LHCN-M2 (cell line): ENCODE results near the gene P2RX3. TPM values are rescaled to one million over a fixed set of nuclear protein-coding genes. Genes with fewer than 3 reads are reported as not detected.
"Not testable (repeated sequence)": the region's sequence is repeated elsewhere in the genome, so short reads cannot be mapped to it uniquely, and the experiment has no call there.

Experiments
- DNase-seq: peaks from one replicate; pipeline ENCODE4 v3.0.0-alpha.2; 2012; ENCODE audit warnings: low read depth
- total RNA-seq: library from RNA; depleted of rRNA; stranded (reverse); fragments of >200 nt; gene quantifications from 2 replicates; pipeline ENCODE4 v1.2.3, GENCODE V29; 2014

P2RX3 gene
- total RNA-seq, 1 experiment from 2014 or later = not detected

DNA sequence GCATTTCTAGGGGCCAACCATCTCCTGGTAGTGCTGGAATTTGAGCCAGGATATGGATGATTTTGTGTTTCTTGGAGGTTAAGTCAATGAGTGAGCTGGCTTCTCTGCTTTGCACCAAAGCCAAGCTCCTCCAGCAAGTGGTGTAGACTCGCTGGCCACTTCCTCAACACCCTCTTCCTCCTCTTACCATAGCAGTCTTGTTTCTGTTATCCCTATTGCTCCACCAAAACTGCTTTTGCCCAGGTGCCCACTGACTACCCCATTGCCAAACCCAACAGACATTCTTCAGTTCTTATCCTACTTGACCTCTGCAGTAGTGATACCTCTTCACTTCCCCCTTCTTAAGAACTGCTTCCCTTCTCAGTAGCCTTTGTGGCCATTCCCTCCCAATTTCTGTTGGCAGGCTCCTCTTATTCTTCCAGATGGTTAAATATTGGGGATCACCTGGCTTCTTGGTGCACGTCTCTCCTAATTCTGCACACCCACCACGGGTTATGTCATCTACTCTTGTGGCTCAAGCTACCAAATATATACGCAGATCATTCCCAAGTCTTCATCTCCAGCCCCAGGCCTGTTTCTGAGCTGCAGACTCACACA, 59.3 kb downstream of the P2RX3 start:
- DNase-seq = no peak

DNA sequence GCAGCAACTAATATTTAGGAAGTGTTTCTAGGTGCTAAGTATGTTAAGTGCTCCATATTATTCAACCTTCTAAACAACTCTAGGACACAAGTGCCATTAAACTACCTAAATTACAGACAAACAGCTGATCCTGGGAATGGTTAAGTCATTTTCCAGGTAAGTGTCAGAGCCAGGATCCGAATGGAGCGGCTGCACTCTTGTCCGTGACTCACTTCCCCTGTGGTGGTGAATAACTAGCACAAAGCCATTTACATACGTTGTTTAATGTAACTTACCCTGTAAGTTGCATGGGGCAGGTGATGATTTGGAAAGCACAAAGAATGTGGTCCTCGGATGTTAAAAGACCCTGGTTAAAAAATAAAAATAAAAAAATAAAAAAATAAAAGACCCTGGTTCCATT, 61.1 kb downstream of the P2RX3 start:
- no peak for DNase-seq

DNA sequence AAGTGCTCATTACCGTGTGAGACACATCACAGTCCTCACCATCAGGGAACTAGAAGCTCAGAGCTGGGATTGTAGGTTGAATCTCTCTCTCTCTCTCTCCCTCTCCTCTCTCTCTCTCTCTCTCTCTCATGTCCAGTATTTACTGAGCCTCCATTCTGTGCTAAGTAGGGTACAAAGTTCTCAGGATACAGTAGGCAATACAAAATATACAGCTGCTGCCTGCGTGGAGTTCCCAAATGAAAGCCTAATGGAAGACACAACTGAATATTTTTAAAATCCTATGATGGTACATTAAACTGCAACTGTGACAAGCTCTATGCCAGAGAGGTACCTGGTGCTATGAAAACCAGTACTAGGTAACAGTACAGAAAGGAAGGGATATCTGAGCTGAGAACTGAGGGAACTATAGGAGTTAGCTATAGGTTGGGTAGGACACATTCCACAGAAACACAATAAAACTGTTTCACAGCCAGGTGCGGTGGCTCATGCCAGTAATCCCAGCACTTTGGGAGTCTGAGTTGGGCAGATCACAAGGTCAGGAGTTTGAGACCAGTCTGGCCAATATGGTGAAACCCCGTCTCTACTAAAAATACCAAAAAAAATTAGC, 61.9 kb downstream of the P2RX3 start:
- DNase-seq = no peak

DNA sequence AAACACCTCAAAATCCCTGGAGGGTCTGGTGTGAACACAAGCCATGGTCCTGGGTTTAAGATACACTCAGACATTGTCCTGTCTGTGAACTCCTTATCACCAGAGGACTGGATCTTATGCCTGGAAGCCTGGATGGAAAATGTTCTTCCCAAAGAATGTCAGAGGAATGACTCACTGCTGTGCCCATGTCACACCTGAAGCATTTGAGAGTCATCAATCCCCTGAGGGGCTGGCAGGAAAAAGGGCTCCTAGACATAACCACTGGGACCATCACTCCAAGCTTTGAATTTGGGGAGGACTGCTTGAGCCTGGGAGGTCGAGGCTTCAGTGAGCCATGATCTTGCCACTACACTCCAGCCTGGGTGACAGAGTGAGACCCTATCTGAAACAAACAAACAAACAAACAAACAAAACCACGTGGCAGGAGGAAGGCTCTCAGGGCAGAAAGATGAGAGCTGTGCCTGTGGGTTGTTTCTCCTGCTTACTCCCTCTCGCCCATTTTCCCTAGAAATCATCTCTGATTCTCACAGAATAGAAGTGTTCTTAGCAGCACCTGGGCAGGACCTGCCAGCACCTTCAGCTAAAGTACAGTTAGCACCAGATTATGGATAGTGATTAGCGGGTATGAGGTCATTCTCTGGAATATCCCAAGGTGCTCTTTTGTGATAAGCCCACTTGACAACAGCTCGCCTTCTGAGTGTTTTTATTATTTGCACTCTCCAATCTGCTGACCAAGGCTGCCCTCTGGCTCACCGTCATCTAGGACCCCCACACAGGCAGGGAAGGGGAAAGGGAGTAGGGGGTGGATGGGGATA, 64.2 kb downstream of the P2RX3 start:
- DNase-seq = no peak

DNA sequence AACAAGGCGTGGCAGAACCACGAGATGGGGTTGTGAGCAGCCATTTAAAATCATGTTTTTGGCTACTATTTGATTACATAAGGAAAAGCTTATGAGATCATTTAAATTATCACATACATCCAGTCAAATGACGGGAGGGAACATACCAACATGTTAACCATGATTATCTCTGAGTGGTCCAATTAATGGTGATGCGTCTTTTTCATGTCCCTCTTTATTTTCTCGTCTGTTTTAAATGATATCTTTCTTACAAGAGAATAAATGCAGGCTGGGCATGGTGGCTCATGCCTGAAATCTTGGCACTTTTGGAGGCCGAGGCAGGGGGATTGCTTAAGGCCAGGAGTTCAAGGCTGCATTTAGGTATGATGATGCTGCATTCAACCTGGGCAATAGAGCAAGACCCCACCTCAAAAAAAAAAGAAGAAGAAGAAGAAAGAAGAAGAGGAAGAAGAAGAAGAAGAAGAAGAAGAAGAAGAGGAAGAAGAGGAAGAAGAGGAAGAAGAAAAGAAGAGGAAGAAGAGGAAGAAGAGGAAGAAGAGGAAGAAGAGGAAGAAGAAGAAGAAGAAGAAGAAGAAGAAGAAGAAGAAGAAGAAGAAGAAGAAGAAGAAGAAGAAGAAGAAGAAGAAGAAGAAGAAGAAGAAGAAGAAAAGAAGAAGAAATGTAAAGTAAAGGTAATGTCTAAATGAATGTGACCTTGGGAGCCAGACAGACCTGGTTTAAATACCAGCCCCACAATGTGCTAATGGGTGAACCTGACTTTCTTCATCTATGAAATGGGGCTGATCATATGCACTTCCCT, 65.0 kb downstream of the P2RX3 start:
- not testable (repeated sequence) for DNase-seq

DNA sequence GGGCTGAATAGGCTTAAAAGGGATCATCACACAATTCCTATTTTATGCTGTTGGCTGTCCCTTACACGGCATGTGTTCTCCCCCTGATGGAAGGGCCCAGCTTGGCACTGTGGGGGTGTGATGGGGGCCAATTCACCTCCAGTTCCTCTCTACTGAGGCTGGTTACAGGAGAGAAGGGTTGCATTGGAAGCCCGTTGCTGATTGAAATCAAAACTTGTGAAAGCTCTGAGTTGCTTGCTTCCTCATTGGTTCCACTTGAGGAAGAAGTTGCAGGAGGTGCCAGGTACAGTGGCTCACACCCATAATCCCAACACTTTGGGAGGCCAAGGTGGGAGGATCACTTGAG, 65.6 kb downstream of the P2RX3 start:
- no peak for DNase-seq

DNA sequence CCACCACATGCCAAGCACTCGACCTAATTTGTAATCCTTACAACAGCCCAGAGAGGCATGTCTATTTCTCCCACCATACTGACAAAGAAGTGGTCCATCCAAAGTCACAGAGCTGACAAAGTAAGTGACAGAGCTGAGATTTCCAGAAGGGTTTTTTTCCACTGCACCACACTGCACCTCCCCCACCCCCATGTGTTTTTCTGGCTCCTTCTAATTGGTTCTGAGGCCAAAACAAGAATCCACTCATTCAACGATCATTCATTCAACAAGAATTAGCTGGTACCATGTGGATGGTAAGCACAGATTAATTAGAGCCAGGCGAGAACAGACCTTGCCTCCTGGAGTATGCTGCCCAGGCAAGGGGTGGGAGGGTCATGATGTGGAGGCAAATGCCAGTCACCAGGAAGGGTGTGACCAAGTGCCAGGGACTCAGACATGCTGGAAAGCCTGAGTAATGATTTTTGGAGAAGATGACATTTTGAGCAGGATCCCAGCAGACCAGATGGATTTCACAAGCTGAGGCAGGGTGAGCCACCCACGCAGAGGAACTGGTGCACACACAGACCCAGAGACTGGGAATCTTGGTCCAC, 67.2 kb downstream of the P2RX3 start:
- no peak for DNase-seq

DNA sequence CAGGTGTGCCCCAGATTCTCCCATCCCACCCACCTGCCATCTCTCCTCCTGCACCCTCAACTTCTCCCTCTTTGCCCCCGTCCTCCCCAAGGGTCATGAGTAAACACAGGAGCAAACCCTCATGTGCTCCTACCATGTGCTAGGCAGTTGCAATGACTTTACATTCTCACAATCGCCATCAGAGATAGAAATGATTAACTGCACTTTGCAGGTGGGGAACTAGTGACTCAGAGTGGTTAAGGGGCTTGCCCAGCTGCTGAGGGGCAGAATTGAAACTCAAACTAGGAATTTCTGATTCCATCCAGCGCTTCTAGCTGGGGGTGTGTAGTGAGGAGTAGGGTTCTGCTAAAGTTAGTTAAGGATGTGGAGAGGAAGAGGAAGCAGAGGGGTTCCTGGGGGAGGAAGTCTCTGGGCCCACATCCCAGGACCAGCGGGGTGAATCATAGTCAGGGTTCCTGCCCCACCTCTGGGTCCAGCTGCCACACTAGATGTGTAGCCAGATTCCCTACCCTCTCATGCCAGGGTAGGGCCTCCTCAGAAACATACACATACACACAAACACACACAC, 68.3 kb downstream of the P2RX3 start:
- peak; percentile 41 for DNase-seq

DNA sequence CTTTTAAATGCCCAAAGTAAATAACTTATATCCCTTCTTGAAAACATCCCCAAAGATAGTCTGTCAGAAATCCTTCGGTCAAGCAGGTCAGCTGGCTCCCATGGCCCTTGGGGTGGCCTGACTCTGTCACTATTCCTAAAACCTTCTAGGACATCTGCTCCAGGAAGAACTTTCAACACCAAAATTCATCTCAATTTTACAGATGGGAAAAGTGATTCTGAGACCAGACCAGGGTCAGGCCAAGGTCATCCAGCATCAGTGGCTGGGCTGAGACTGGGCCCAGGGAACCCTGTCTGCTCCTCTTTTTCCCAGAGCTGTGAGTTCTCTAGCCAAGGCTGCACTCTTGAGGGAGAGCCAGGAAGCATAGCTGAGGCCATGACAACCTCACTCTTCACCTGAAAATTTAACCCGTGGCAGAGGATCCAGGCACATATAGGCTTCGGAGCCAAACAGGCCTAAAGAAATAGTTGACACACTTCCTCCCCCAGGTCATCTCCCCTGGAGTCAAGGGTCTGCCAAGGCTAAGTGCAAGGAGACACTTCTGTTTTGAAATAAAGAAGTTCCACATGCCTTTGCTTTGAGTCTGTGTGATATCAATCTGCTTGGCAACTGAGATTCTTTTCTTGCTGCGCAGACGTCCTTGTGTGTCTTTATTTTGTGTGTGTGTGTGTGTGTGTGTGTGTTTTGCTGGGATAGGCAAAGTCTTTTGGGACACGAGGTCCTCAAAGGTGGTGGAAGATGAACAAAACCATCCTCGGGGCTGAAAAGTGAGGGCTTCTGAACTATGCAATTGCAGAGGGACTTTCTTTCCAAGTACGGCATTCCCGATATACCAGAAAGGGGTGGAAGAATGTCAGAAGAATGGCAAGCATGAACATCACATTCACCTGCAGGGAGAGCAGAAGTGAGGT, 69.1 kb downstream of the P2RX3 start:
- no peak for DNase-seq

DNA sequence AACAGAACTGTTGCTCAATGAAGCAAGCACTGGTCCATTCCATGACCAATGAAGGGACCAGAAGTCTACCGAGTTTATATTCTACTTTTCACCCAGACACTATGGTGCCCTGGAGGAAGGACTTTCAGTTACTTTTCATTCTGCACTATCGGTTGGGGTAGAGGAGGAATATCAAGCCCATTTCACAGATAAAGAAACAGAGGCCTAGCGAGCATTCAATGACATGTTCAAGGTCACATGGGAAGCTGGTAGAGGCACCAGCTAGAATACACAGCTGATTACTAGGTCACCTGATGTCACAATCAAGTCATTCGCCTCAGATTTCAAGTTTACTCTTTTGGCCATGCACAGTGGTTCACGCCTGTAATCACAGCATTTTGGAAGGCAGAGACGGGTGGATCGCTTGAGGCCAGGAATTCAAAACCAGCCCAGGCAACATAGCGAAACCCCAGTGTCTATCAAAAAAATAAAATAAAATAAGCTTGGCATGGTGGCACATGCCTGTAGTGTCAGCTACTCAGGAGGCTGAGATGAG, 69.9 kb downstream of the P2RX3 start:
- no peak for DNase-seq

DNA sequence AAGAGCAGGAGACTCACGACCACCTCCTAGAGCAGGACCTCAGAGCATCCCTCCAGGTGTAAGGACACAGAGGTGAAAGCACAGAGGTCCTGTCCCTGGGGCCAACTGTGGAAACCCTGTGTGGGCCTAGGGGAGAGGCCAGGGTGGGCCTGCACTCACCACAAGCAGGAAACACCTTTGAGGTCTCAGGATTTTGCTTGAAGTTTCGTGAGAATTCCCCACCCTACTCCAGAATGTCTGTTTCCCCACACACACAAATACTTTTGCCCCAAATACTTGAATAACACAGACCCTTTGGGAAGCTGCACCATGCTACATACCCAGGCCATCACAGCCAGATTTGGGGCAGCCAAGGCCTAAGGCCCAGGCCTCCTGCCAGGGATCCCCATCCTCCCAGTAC, 70.6 kb downstream of the P2RX3 start:
- DNase-seq = no peak

DNA sequence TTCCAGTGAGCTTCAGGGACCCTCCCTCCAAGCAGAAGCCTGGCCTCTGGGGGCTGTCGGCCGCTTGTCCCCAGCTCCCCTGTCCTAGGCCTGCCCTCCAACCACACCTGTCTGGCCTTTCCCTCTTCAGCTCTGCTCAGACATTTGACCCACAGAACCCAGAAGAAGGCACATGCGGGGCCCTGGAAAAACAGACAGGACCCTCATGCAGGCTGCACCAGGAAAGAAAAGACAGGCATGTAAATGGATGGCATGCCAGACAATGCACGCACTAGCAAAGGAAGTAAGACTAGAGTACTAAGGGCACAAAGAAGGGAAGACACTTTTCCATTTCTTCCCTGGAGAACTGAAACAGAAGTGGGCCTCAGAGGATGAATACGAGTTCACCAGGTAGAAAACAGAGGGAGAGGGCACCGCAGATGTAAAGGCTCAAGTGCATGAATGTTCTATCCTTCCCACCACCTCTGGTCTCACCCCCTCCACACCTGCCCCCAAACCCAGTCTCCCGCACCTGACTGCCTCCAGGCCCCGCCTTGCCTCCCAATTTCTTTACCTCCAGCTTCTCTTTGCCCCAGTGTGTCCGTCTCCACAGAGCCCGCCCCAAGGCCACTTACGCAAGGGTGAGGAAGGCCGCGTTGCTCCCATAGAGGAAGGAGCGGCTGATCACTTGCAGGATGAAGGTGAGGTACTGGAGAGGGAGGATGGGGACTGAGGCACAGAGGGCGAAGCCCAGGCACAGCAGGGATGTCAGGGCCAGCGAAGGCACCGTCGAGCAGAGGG, 71.4 kb downstream of the P2RX3 start:
- no peak for DNase-seq

DNA sequence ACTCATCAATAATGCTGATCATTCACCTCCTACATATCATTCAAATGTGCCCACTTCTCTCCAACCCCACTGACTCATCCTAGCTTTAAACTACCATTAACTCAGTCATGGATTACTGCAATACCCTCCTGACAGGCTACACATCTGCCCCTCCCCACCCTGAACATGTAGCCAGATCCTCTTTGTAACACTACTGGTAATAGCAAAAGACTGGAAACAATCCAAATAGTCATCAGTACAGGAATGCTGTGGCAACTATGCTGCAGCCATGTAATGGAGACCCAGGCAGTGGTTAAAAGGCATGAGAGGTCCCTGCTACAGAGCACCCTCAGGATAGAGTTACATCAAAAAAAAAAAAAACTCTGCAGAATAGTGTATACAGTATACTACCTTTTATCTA, 72.1 kb downstream of the P2RX3 start:
- peak; percentile 78 for DNase-seq

DNA sequence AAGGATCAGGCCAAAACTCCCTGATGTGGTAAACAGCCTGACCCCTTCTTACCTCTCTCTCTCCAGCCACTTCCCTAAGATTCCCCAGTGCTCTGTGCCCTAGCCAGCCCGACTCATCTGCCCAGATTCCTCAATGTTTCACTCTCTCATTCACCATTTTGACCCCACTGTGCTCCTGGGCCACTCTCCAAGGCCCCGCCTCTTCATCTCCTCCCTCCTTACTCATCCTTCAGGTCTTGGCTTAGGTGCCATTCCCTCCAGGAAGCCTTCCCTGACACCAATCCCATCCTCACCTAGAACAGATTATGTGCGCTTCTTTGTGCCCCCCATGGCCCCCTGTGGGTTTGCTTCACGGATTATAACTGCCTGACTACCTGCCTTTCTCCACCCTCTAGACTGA, 75.5 kb downstream of the P2RX3 start:
- no peak for DNase-seq

DNA sequence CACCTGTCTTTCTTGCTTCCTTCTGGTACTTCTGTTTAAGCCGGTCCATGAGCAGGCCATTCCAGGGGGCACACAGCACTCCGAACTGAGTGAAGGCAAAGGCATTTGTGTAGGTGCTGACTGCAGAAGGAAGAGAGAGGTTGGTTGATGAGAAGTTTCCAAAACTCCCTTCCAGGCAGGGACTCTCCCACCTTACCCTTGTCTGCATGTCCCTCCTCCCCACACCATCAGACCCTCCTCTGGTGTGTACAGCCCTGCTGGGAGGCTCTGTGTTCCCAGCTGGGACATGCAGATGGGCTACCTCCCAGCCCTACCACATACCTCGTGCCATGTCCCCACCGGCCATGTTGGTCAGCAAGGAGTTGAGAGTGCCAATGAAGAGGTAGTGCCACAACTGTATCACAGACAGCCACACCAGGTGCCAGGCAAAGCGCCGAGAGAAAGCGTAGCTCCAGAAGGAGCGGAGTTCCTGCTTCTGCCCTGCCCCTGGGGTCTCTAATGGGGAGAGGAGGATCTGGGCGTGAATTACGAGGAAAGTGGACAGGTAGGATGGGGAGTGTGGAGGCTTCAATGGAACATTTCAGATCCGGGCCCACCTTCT, 76.6 kb downstream of the P2RX3 start:
- DNase-seq = no peak

DNA sequence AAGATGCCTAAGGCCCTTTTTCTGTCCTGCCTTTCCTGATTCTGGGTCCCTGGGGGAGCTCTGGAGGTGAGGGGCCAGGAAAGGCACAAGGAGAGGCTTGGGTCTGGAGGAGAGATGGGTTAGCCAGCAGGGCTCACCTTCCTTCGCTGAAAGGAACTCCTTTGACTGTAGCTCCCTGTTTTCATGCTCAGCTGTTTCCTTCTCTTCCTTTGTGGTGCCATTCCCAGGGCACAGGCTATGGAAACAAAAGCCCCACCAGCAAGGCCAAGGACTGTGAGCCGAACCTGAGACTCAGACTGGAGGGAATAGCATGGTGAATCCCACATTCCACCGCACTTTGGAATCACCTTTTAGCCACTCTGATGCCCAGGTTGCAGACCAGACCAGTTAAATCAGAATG, 78.3 kb downstream of the P2RX3 start:
- DNase-seq = no peak

DNA sequence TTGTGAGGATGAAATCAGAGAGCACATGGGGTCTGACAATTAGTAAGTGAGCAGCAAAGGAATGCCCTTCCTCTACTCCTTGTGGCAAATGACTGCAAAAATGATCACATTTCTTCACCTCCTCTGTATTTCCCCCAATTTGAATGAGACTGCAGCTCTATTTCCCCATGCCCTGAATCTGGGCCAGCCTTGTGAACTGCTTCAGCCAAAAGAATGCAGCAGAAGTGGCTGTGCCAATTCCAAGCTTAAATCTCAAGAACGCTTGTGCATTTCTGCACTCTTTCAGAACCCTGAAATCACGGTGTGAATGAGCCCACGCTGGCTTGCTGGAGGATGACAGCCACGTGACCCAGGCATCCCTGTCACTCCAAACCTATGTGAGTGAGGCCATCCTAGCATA, 78.9 kb downstream of the P2RX3 start:
- no peak for DNase-seq

DNA sequence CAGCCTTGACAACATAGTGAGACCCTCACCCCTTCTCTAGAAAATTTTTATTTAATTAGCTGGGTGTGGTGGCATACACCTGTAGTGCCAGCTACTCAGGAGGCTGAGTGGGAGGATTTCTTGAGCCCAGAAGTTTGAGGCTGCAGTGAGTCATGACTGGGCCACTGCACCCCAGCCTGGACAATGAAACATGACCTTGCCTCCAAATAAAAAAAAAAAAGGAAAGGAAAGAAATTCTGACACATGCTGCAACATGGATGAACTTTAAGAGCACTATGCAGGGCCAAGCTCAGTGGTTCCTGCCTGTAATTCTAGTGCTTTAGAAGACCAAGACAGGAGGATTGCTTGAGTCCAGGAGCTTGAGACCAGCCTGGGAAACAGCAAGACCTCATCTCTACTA, 80.0 kb downstream of the P2RX3 start:
- peak; percentile 19 for DNase-seq

DNA sequence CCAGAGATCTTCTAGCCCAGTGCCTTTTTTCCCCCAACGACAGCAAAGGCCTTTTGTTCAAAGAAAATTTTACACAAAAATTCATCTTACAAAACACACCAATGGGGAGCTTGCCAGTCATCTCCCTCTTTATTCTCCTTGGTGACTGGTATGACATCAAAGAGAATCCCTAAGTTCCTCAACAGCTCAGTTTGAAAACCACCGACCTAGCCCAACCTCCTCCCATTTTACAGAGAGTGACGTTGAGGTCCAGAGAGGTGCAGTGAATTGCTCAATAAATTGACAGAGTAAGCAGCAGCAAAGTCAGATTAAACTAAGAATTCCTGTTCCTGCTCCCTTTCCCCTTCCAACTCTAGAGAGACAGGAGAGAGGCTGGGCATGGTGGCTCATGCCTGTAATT, 81.0 kb downstream of the P2RX3 start:
- DNase-seq = no peak
